HG03175 (cell line): ENCODE data around the gene TFPI.
"Not testable (repeated sequence)": the region's sequence is repeated elsewhere in the genome, so short reads cannot be mapped to it uniquely, and the experiment has no call there.

Source experiments
- ATAC-seq: cut with Tn5 transposase; IDR thresholded peaks from one replicate; pipeline ENCODE4 v1.9.1; 2021; ENCODE audit warnings: mild to moderate bottlenecking, moderate library complexity; ENCODE audit not compliant: unreplicated experiment

Gene TFPI

DNA sequence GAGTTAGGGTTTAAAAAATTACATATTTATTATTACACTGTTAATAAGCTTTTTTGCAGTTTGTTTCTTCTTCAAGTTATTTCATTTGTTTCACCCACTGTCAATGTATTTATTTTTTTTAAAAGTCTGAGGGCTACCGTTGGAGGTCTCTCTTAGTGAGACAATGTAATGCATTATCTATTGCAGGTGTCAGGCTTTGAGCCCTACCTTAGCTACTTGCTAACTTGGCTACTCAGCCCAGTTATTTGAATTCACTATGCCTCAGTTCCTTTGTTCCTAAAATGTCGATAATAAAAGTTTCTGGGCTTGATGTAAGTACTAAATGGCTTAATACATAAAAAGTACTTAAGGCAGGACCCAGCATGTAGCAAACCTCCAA is 458 bp upstream of the TFPI start:
- no peak for ATAC-seq

DNA sequence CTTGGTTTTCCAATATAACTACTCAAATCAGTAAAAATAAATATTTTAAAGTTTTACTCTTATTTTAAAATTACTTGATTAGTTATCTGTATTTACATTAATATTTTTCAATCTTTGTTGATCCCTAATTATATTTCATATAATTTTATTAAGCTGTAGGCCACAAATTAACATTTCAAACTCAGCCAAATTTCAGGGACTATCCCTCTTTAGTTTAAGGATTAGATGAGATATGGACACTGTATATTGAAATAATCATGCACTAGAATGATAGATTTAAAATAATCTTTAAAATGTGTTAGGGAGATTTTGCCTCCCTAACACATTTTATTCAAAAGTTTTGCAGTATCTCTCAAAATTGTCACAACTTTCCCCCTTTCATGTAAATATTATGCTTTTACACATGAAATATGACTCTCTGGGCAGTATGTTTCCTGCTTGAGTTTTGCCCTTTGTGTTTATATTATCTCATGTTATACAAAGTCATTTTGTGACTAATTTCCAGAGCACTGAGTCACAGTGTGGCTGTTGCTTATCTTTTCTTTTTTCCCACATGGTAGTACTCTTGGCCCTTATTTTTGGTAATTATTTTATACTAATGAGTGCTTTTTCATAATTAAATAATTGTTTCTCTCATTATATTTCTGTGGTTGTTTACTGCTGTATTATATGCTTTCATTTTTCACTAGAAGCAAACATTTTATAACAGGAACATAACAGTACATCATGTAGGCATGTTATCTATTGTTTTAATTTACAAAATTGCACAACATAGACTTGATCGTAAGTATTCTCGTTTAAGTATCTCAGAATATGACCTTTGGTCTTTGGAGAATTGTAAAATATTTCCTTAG is 1.2 kb downstream of the TFPI start:
- ATAC-seq: no peak

DNA sequence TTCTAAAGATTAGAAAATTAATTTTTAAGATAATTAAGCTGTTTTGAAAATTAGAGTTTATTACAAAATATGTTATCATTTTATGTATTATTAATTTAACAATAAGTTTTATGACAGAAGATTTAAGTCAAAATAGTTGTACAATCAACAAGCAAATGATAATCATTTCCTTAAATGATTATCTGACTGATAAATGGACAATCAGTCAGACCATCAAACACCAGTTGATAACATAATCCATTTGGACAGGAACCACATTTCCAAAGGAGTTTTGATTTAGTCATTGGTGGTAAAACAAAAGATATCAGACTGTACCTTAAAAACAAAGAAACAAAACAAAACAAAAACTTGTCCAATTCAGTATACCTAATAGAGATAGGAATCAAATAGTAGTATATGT is 1.9 kb downstream of the TFPI start:
- no peak for ATAC-seq

DNA sequence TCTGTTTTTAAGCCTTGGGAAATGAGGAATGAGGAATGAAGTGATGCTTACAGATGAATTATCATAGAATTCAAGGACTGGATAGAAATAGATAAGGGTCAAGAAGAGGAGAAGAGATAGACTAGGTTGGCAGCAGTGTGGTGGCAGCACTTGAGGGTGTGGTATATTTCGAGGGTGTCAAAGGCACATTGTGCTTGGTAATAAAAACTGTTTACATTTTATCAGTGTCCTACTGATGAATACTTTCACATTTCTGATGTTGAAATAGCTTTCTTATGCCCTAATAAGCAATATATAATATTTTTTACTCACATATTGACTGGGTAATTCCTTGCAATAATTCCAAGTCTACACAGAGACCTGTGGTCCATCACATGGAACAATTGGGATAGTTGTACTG is 3.4 kb downstream of the TFPI start:
- ATAC-seq: no peak

DNA sequence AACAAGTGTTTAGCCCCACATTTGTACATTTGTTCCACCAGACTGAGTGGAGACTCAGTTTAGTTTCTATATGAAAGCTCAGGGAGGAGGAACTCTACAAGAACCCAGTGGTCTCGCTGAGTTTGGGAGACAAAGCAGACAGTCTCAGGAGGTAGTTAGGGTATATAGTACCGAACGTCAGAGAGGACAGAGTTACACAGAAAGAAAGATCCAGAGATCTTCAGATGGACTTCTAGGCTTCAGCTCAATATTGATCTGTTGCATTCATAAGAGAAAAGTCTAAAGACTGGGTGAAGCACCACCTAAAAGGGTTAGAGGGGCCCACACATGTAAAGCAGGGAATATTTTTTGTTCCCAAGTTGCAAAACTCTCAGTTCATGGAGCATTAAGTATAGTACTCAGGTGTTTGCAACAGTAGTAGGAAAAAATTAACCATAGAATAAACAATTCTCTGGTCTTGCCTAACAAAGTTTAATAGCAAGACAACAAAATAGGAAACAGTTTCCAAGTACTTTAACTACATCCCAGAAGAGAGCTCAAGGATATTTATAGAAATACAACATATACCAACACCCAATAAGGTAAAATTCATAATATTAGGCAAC is 4.2 kb downstream of the TFPI start:
- ATAC-seq: no peak

DNA sequence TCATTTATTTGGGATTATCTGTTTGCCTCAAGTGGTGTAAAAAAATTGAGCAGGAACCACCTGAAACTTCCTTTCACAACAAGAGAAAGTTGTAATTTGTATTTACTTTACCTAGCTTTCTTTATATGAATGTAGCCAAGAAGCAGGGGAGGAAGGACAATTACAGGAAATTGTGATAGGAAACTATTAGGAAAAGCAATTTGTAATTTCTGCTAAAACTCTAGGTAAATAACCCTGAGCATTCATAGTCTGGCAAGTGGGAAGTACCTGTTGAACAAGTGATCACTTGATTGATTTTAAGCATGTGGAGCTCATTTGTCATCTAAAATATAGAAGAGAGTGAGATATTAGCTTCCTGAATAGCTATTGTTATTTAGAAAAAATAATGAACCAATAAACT is 5.0 kb downstream of the TFPI start:
- no peak for ATAC-seq

- no peak for ATAC-seq
Observed at GRCh38 chr2:187548656-187549055, 5.6 kb downstream of the TFPI start.

GRCh38 chr2:187547353-187547979 is 6.8 kb downstream of the TFPI start:
- ATAC-seq: no peak

DNA sequence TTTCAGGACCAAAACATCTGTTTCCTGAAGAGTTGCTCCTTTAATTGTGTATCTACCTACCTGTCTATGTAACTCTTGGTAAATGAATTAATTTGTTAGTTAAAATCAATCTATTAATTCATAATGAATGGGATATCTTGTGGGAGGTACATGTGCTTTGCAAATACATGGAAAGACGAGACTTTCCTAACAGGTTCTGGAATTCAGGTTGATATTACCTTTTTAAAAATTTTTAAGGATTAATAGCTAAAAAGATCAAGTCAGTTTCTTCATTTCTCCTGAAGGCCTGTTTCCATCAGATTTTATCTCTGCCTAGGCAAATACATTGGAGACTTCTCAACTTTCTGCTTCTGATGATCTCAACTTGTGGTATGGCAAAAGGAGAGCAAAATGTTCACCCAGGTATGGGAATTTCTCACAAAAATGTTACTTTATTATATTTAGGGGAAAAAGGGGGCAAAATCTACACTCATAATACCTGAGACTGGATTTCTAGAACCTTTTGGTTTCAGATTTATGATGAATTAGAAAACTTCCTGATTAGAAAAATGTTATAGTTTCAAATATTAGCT is 7.4 kb downstream of the TFPI start:
- no peak for ATAC-seq

DNA sequence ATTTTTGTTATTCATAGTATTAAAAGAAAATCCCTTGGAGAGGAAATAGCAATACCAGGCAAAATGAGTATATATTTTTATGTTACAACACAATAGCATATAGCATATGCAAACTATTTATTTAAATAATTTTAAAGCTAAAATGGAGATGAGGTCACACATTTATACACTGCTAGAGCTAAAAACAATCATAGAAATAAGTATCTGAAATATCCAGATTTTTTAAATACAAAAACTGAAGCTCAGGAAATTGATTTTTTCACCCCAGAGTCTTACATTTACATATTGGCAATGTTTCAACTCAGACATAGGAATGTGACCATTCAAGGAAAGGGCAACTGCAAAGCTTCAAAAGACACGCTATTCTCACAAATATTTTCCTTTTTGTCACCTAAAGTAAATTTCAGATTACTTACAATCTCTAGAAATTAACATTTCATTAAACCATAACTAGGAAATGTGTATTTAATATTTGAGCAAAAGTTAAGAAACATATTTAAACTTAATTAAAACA is 8.9 kb downstream of the TFPI start:
- ATAC-seq: no peak

GRCh38 chr2:187544371-187545080 is 9.7 kb downstream of the TFPI start:
- ATAC-seq: no peak

DNA sequence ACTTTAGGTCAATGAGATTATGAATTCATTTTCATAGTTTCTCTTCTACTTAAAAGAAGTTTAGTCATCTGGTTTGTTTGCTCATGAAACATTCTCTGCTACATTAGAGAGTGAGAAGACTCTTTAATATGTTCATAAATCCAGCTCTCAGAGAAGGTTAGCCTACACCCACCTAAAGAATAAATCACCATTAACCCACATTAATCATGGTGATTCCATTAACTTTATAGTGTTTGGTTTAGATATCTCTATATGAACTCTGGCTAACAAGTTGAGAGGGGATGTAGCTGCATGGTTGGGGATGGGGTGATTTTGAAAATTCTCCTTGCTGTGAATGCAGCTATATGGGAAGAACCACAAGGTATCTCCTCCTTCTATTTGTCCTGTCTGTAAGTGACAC is 10.7 kb downstream of the TFPI start:
- no peak for ATAC-seq

DNA sequence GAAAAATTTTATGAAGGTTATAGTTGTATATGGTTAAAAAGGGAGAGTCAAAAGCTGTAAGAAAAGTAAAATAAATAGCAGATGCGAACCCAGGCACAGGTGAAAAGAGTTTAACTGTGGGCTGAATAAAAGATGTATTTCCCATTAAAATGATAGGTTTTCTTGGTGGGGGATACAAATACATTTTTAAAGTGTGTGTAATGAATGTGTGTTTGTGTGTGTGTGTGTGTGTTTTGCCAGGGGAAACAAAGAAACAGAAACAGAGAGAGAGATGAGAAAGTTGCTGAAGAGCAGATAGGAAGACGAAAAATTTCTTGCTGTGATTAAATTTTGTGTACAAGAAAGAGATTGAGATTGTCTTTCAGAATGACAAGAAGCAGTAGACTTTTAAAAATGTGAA is 12.1 kb downstream of the TFPI start:
- ATAC-seq: no peak

- ATAC-seq: no peak
Observed at GRCh38 chr2:187541086-187542085, 12.8 kb downstream of the TFPI start.

DNA sequence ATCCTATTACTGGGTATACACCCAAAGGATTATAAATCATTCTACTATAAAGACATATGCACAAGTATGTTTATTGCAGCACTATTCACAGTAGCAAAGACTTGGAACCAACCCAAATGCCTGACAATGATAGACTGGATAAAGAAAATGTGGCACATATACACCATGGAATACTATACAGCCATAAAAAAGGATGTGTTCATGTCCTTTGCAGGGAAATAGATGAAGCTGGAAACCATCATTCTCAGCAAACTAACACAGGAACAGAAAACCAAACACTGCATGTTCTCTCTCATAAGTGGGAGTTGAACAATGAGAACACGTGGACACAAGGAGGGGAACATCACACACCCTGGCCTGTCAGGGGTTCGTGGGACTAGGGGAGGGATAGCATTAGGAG is 16.0 kb downstream of the TFPI start:
- ATAC-seq: not testable (repeated sequence)

DNA sequence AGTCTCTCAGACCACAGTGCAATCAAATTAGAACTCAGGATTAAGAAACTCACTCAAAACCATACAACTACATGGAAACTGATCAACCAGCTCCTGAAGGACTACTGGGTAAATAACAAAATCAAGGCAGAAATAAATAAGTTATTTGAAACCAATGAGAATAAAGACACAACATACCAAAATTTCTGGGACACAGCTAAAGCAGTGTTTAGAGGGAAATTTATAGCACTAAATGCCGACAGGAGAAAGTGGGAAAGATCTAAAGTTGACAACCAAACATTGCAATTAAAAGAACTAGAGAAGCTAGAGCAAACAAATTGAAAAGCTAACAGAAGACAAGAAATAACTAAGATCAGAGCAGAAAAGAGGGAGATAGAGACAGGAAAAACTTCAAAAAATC is 18.9 kb downstream of the TFPI start:
- ATAC-seq: not testable (repeated sequence)

GRCh38 chr2:187532333-187533120 is 21.7 kb downstream of the TFPI start:
- ATAC-seq: no peak

DNA sequence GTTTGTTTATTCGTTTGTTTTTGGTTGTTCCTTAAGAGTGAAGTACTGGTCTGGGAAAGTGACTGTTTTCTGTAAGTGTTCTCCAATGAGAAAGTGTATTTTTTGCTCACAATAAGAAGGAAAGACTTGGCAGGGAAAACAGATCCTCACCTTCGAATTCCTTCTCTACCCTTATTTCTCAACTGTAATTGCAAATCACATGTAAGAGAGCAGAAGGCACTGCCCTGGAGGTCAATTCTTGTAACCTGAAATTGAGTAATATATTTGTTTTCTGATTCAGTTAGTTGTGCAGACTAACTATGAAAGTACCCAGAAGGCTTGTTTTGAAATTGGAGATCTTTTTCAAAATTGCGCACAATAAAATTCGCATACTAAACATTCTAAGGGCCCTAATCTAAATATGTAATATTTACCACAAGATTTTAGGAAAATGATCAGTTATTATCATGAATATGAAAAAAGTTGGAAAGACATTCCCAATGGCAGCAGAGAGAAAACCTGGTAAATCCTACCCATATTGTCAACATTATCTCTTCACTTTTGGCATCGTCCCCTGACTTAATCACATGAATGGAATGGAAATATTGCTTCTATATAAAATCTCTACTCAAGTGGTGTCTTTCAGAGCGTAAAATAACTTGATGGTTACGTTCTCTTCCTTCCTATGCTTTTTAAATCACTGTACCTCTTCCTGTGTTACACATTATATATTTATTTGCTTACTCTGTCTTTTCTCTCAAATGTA is 24.1 kb downstream of the TFPI start:
- no peak for ATAC-seq
